B cell (primary cell): ENCODE results near the gene DACT2. TPM values are rescaled to one million over a fixed set of nuclear protein-coding genes. Genes with fewer than 3 reads are reported as not detected.

Experiments
- ATAC-seq: fragments of 200-7000 bp; cut with Tn5 transposase; one replicate; pipeline ENCODE4 v1.10.0; 2021; ENCODE audit warnings: low read depth, mild to moderate bottlenecking, moderate number of reproducible peaks, moderate library complexity
- CTCF ChIA-PET: fragments of 350-600 bp; sonication (Branson Sonifier 250); formaldehyde crosslinking; loops from one replicate; lab custom pipeline; 2021; ENCODE audit warnings: antibody characterized with exemption, inconsistent platforms; lab: Charles Lee
- POLR2A ChIA-PET: fragments of 350-600 bp; sonication (Branson Sonifier 250); formaldehyde crosslinking; loops from one replicate; lab custom pipeline; 2021; ENCODE audit warnings: antibody characterized with exemption; lab: Charles Lee
- DNase-seq: peaks from one replicate; pipeline ENCODE4 v3.0.0; 2013
- H2AFZ ChIP-seq: 2 replicates; pipeline ENCODE4 v1.6.1; 2012; ENCODE audit warnings: mild to moderate bottlenecking, low read depth, low read length; ENCODE audit not compliant: insufficient read depth, poor library complexity, severe bottlenecking
- H3K27ac ChIP-seq, 2 donors: 1 replicate in 1 of 2; 2 replicates in 1 of 2; pipeline ENCODE4 v1.5.1; 2012 to 2013; ENCODE audit warnings: low read length in 2 of 2, mild to moderate bottlenecking in 2 of 2, moderate library complexity in 1 of 2
- H3K27me3 ChIP-seq, 4 experiments: fragments of 200-600 bp in 1 of 4; sonication (generic) in 1 of 4; replicated peaks in 1 of 4; 1 replicate in 2 of 4; 2 replicates in 2 of 4; pipeline versions ENCODE4 v1.6.1 to v1.7.0; 2013 to 2016; ENCODE audit warnings: low read length in 3 of 4, mild to moderate bottlenecking in 2 of 4, mixed read lengths in 1 of 4, moderate library complexity in 1 of 4; ENCODE audit not compliant: insufficient read depth in 4 of 4, control insufficient read depth in 3 of 4; ENCODE audit errors: control extremely low read depth in 1 of 4
- H3K36me3 ChIP-seq, 2 experiments: replicated peaks in 1 of 2; 1 replicate in 1 of 2; 2 replicates in 1 of 2; pipeline versions ENCODE4 v1.6.1 to v1.7.1; 2013; ENCODE audit warnings: low read length in 1 of 2; ENCODE audit not compliant: insufficient read depth in 2 of 2, control insufficient read depth in 1 of 2; ENCODE audit errors: control extremely low read depth in 1 of 2, extremely low read depth in 1 of 2
- H3K4me1 ChIP-seq, 2 donors: fragments of 200-600 bp in 1 of 2; sonication (generic) in 1 of 2; 1 replicate in 1 of 2; 2 replicates in 1 of 2; pipeline versions ENCODE4 v1.5.1 to v1.6.1; 2013 to 2017; ENCODE audit warnings: low read length in 2 of 2; ENCODE audit not compliant: control insufficient read depth in 2 of 2, insufficient read depth in 2 of 2
- H3K4me2 ChIP-seq: replicated peaks from 2 replicates; pipeline ENCODE3; 2012; ENCODE audit warnings: mild to moderate bottlenecking, low read depth, low read length; ENCODE audit not compliant: poor library complexity, severe bottlenecking
- H3K4me3 ChIP-seq, 5 experiments: fragments of 200-600 bp in 1 of 5; sonication (generic) in 1 of 5; 1 replicate in 3 of 5; 2 replicates in 2 of 5; pipeline versions ENCODE4 v1.5.1 to v1.7.0; 2011 to 2016; ENCODE audit warnings: low read length in 4 of 5, mild to moderate bottlenecking in 4 of 5, low read depth in 2 of 5, control low read depth in 1 of 5, moderate library complexity in 1 of 5; ENCODE audit not compliant: insufficient read depth in 1 of 5; ENCODE audit errors: control extremely low read depth in 1 of 5, extremely low read depth in 1 of 5
- H3K79me2 ChIP-seq: fragments of 200-600 bp; sonication (generic); one replicate; pipeline ENCODE4 v1.6.0; 2016; ENCODE audit warnings: low read length; ENCODE audit not compliant: control insufficient read depth, insufficient read depth
- H3K9ac ChIP-seq: fragments of 200-600 bp; sonication (generic); 2 replicates; pipeline ENCODE4 v1.6.1; 2017; ENCODE audit warnings: mild to moderate bottlenecking, low read length, moderate library complexity
- H3K9me3 ChIP-seq, 3 donors: one replicate each; pipeline versions ENCODE4 v1.6.1 to v1.7.1; 2013; ENCODE audit warnings: low read length in 2 of 3; ENCODE audit not compliant: control insufficient read depth in 2 of 3, insufficient read depth in 1 of 3; ENCODE audit errors: control extremely low read depth in 1 of 3
- H4K20me1 ChIP-seq: 2 replicates; pipeline ENCODE4 v1.6.0; 2012; ENCODE audit warnings: mild to moderate bottlenecking, low read length; ENCODE audit not compliant: insufficient read depth, control insufficient read depth, poor library complexity, severe bottlenecking
- H3K27ac Mint-ChIP-seq: one replicate; pipeline ENCODE4 v1.8.0; 2021; ENCODE audit warnings: mixed read lengths
- H3K27me3 Mint-ChIP-seq: one replicate; pipeline ENCODE4 v1.8.0; 2021; ENCODE audit warnings: mixed read lengths
- H3K4me1 Mint-ChIP-seq: one replicate; pipeline ENCODE4 v1.8.0; 2021; ENCODE audit warnings: mixed read lengths
- H3K4me3 Mint-ChIP-seq: one replicate; pipeline ENCODE4 v1.8.0; 2021; ENCODE audit warnings: mixed read lengths
- H3K9me3 Mint-ChIP-seq: one replicate; pipeline ENCODE4 v1.8.0; 2022; ENCODE audit warnings: mixed read lengths; ENCODE audit not compliant: insufficient read depth
- CTCF ChIP-seq: fragments of 200-600 bp; IDR thresholded peaks from one replicate; pipeline ENCODE4 v1.8.0; 2022; ENCODE audit warnings: antibody characterized with exemption, mild to moderate bottlenecking
- EZH2 ChIP-seq: IDR thresholded peaks from 2 replicates; pipeline ENCODE4 v1.6.1; 2012; ENCODE audit warnings: borderline replicate concordance, low read depth, mild to moderate bottlenecking, moderate library complexity, low read length; ENCODE audit not compliant: insufficient read depth, poor library complexity, severe bottlenecking
- WGBS: methylation state at CpG from one replicate; pipeline ENCODE4 v1.1.5; 2013; ENCODE audit warnings: missing lambda C conversion rate; ENCODE audit not compliant: insufficient coverage; 5-methylcytosine and 5-hydroxymethylcytosine counted together
- intact Hi-C: fragments of 100-400 bp; cut with micrococcal nuclease; formaldehyde crosslinking; loops from one replicate; pipeline ENCODE4 v1.10.0; 2022
- polyA plus RNA-seq: library from polyadenylated mRNA; depleted of rRNA; stranded (reverse); fragments of >200 nt; gene quantifications from 2 replicates; pipeline ENCODE4 v1.2.3, GENCODE V29; 2012
- total RNA-seq, 2 donors: library from RNA; stranded (reverse); fragments of 120-200 nt in 1 of 2; gene quantifications; 1 replicate in 1 of 2; 2 replicates in 1 of 2; pipeline versions ENCODE4 v1.2.3 to v1.2.4, GENCODE V29; 2013 to 2022

The DACT2 gene
- total and polyA plus RNA-seq, 2 donors (not counting 1 experiment from before 2014, with no cell fraction given) = not detected

- POLR2A ChIA-PET = no interaction called here
- CTCF ChIA-PET = no interaction called here
- WGBS = 97% methylated on average over 6 of the region's 10 CpGs
These were observed 42.9 kb upstream of the DACT2 start for GRCh38 chr6:168362276-168362990.

More at GRCh38 chr6:168362276-168362990, 42.9 kb upstream of the DACT2 start:
- Histone ChIP-seq H3K4me3 (no peak overlapping the region), H4K20me1 (no peaks in the 10 kb centered on the region), H3K79me2 (no peaks in the 10 kb centered on the region), H3K27me3 (no peaks in the 10 kb centered on the region), H3K27ac (no peak overlapping the region), H3K4me1 (no peaks in the 10 kb centered on the region), H3K9ac (no peak overlapping the region), H3K9me3 (peaks cover 0 to 24% (median 0%) of the 10 kb centered on the region in 3 donors), H3K36me3 (no peaks in the 10 kb centered on the region), H3K4me2 (no peak overlapping the region), H2AFZ (no peak overlapping the region)
- intact Hi-C loops = no loop called here
- no peaks in the 10 kb centered on the region for H3K27me3 Mint-ChIP-seq
- no peaks in the 10 kb centered on the region for H3K4me1 Mint-ChIP-seq
- ATAC-seq (no peak), DNase-seq (no peak)
- no peak for TF ChIP-seq CTCF
- TF ChIP-seq EZH2 = no peak
- H3K9me3 Mint-ChIP-seq = no peaks in the 10 kb centered on the region
- no peak overlapping the region for H3K27ac Mint-ChIP-seq
- no peak overlapping the region for H3K4me3 Mint-ChIP-seq
